Neural cell (in vitro differentiated cells): Measurements from ENCODE around the gene ABHD14A. TPM values are rescaled to one million over a fixed set of nuclear protein-coding genes. Genes with fewer than 3 reads are reported as not detected.

Experiments used
- H2AFZ ChIP-seq: fragments of 200-600, 300-800 bp; sonication (generic), shearing (Covaris generic); 2 replicates; pipeline ENCODE4 v1.6.0; 2014; ENCODE audit warnings: low read depth, mild to moderate bottlenecking, antibody characterized with exemption, low read length, moderate library complexity
- H3F3A ChIP-seq: fragments of 200-600 bp; shearing (Covaris generic); 2 replicates; pipeline ENCODE4 v1.6.1; 2016; ENCODE audit warnings: mild to moderate bottlenecking, moderate library complexity, mixed read lengths, antibody characterized with exemption, low read length; ENCODE audit not compliant: insufficient read depth, poor library complexity, severe bottlenecking
- H3K27ac ChIP-seq: fragments of 200-600, 300-800 bp; sonication (generic), shearing (Covaris generic); 2 replicates; pipeline ENCODE4 v1.5.1; 2014; ENCODE audit warnings: mild to moderate bottlenecking, low read length, moderate library complexity
- H3K27me3 ChIP-seq: fragments of 300-800, 200-600 bp; sonication (generic), shearing (Covaris generic); 2 replicates; pipeline ENCODE4 v1.6.0; 2014; ENCODE audit warnings: mild to moderate bottlenecking, low read depth, low read length, moderate library complexity; ENCODE audit not compliant: insufficient read depth
- H3K36me3 ChIP-seq: fragments of 300-800, 200-600 bp; sonication (generic), shearing (Covaris generic); 2 replicates; pipeline ENCODE4 v1.5.1; 2014; ENCODE audit warnings: mild to moderate bottlenecking, antibody characterized with exemption, low read length, moderate library complexity; ENCODE audit not compliant: insufficient read depth
- H3K4me2 ChIP-seq: fragments of 300-800, 200-600 bp; sonication (generic), shearing (Covaris generic); 2 replicates; pipeline ENCODE4 v1.6.0; 2014; ENCODE audit warnings: mild to moderate bottlenecking, low read length
- H3K4me3 ChIP-seq: fragments of 300-800, 200-600 bp; sonication (generic), shearing (Covaris generic); 2 replicates; pipeline ENCODE4 v1.5.1; 2014; ENCODE audit warnings: mild to moderate bottlenecking, low read length, moderate library complexity
- H3K79me2 ChIP-seq: fragments of 200-600 bp; shearing (Covaris generic); replicated peaks from 2 replicates; pipeline ENCODE4 v1.6.0; 2014; ENCODE audit warnings: mild to moderate bottlenecking, low read length, moderate library complexity; ENCODE audit not compliant: insufficient read depth
- H3K9ac ChIP-seq: fragments of 300-800, 200-600 bp; sonication (generic), shearing (Covaris generic); 2 replicates; pipeline ENCODE4 v1.6.1; 2016; ENCODE audit warnings: mild to moderate bottlenecking, low read length, mixed read lengths
- H3K9me2 ChIP-seq: fragments of 200-600 bp; shearing (Covaris generic); 2 replicates; pipeline ENCODE4 v1.6.1; 2016; ENCODE audit warnings: mild to moderate bottlenecking, low read length, mixed read lengths; ENCODE audit not compliant: insufficient read depth
- H3K9me3 ChIP-seq: fragments of 200-600, 300-800 bp; sonication (generic), shearing (Covaris generic); 2 replicates; pipeline ENCODE4 v1.6.1; 2016; ENCODE audit warnings: mild to moderate bottlenecking, mixed run types, low read length, moderate library complexity, mixed read lengths
- H4K20me1 ChIP-seq: fragments of 200-600 bp; shearing (Covaris generic); 2 replicates; pipeline ENCODE4 v1.6.1; 2016; ENCODE audit warnings: mild to moderate bottlenecking, mixed run types; ENCODE audit not compliant: insufficient read depth
- EP300 ChIP-seq: fragments of 450-650 bp; conservative IDR thresholded peaks from 2 replicates; pipeline ENCODE4 v1.6.1; 2014; ENCODE audit warnings: antibody characterized with exemption, mild to moderate bottlenecking, moderate library complexity; ENCODE audit not compliant: poor library complexity, severe bottlenecking
- EZH2 ChIP-seq: fragments of 200-600, 300-800 bp; shearing (Covaris generic), sonication (generic); IDR thresholded peaks from 2 replicates; pipeline ENCODE4 v1.6.1; 2014; ENCODE audit warnings: antibody characterized with exemption, low read length, borderline replicate concordance, mild to moderate bottlenecking; ENCODE audit not compliant: insufficient read depth, poor library complexity, severe bottlenecking
- MXI1 ChIP-seq: fragments of 450-650 bp; conservative IDR thresholded peaks from 2 replicates; pipeline ENCODE4 v1.6.1; 2014; ENCODE audit warnings: antibody characterized with exemption, mild to moderate bottlenecking; ENCODE audit not compliant: poor library complexity, severe bottlenecking
- POLR2AphosphoS5 ChIP-seq: IDR thresholded peaks from 2 replicates; pipeline ENCODE4 v1.6.1; 2012
- RAD21 ChIP-seq: fragments of 450-650 bp; conservative IDR thresholded peaks from 2 replicates; pipeline ENCODE4 v1.6.1; 2014; ENCODE audit warnings: antibody characterized with exemption, mild to moderate bottlenecking, moderate library complexity
- SMC3 ChIP-seq: fragments of 450-650 bp; conservative IDR thresholded peaks from 2 replicates; pipeline ENCODE4 v1.6.1; 2014; ENCODE audit warnings: antibody characterized with exemption, mild to moderate bottlenecking, moderate library complexity; ENCODE audit not compliant: poor library complexity
- TAF1 ChIP-seq: IDR thresholded peaks from 2 replicates; pipeline ENCODE4 v1.6.1; 2012; ENCODE audit warnings: low read depth
- polyA plus RNA-seq: library from polyadenylated mRNA; depleted of rRNA; stranded (reverse); fragments of >200 nt; gene quantifications from 2 replicates; pipeline ENCODE4 v1.2.3, GENCODE V29; 2014
- TF ChIP-seq, protein P1 (sequence below): IDR thresholded peaks from 2 replicates; pipeline ENCODE4 v1.6.1; 2012; ENCODE audit warnings: borderline replicate concordance
- TF ChIP-seq, protein P2 (sequence below): fragments of 450-650 bp; IDR thresholded peaks from 2 replicates; pipeline ENCODE4 v1.5.1; 2014; ENCODE audit warnings: antibody characterized with exemption, mild to moderate bottlenecking, moderate library complexity; ENCODE audit not compliant: poor library complexity, severe bottlenecking

Gene ABHD14A
- polyA plus RNA-seq, 1 donor from 2014 or later: 57.8 TPM

DNA sequence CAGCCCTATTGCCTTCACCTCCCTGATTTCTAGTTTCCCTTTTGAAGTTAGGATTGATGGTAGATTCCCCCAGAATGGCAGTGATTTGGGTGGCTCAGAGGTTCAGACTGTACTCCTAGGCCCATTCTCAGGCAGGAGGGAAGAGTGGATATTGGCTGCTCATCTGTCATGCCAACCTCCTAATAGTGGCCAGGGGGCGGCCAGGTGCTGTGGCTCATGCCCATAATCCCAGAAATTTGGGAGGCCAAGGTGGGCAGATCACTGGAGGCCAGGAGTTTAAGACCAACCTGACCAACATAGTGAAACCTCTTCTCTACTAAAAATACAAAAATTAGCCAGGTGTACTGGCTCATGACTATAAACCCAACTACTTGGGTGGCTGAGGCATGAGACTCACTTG, 44.4 kb upstream of the ABHD14A start:
- no peaks in the 10 kb centered on the region for H3K9me2 ChIP-seq

DNA sequence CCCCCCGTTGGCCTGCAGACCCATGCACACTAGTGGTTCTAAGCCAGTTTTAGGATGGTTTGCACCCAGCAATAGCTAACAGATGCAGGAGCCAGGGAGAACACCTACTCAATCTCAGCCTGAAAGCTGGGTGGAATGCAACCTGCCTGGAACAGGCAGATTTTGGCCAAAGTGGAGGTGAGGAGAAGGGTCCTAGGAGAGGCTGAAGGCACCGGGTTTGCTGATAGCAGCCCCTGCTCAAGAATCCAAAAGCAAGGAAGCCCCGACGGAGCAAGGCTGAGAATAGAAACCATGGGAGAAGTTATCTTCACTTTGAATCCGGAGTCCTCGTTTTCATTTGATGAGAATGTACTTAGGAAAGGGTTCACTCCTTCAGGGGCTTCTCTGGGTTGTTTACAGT, 43.1 kb upstream of the ABHD14A start:
- no peaks in the 10 kb centered on the region for H3K27me3 ChIP-seq
- no peaks in the 10 kb centered on the region for H3F3A ChIP-seq
- H3K27ac ChIP-seq: no peak overlapping the region
- H4K20me1 ChIP-seq: no peaks in the 10 kb centered on the region
- H3K79me2 ChIP-seq: no peaks in the 10 kb centered on the region
- no peak overlapping the region for H3K4me3 ChIP-seq
- H3K9ac ChIP-seq: no peak overlapping the region
- H3K9me2 ChIP-seq: no peaks in the 10 kb centered on the region
- H3K9me3 ChIP-seq: no peaks in the 10 kb centered on the region
- no peak overlapping the region for H2AFZ ChIP-seq
- no peaks in the 10 kb centered on the region for H3K36me3 ChIP-seq
- H3K4me2 ChIP-seq: no peak overlapping the region
- TF ChIP-seq, protein P1, sequence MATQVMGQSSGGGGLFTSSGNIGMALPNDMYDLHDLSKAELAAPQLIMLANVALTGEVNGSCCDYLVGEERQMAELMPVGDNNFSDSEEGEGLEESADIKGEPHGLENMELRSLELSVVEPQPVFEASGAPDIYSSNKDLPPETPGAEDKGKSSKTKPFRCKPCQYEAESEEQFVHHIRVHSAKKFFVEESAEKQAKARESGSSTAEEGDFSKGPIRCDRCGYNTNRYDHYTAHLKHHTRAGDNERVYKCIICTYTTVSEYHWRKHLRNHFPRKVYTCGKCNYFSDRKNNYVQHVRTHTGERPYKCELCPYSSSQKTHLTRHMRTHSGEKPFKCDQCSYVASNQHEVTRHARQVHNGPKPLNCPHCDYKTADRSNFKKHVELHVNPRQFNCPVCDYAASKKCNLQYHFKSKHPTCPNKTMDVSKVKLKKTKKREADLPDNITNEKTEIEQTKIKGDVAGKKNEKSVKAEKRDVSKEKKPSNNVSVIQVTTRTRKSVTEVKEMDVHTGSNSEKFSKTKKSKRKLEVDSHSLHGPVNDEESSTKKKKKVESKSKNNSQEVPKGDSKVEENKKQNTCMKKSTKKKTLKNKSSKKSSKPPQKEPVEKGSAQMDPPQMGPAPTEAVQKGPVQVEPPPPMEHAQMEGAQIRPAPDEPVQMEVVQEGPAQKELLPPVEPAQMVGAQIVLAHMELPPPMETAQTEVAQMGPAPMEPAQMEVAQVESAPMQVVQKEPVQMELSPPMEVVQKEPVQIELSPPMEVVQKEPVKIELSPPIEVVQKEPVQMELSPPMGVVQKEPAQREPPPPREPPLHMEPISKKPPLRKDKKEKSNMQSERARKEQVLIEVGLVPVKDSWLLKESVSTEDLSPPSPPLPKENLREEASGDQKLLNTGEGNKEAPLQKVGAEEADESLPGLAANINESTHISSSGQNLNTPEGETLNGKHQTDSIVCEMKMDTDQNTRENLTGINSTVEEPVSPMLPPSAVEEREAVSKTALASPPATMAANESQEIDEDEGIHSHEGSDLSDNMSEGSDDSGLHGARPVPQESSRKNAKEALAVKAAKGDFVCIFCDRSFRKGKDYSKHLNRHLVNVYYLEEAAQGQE: no peak
- no peak for TF ChIP-seq RAD21
- TF ChIP-seq MXI1: no peak
- TF ChIP-seq SMC3: no peak
- TF ChIP-seq, protein P2, sequence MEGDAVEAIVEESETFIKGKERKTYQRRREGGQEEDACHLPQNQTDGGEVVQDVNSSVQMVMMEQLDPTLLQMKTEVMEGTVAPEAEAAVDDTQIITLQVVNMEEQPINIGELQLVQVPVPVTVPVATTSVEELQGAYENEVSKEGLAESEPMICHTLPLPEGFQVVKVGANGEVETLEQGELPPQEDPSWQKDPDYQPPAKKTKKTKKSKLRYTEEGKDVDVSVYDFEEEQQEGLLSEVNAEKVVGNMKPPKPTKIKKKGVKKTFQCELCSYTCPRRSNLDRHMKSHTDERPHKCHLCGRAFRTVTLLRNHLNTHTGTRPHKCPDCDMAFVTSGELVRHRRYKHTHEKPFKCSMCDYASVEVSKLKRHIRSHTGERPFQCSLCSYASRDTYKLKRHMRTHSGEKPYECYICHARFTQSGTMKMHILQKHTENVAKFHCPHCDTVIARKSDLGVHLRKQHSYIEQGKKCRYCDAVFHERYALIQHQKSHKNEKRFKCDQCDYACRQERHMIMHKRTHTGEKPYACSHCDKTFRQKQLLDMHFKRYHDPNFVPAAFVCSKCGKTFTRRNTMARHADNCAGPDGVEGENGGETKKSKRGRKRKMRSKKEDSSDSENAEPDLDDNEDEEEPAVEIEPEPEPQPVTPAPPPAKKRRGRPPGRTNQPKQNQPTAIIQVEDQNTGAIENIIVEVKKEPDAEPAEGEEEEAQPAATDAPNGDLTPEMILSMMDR: no peak
- TF ChIP-seq TAF1: no peak
- no peak for TF ChIP-seq EP300

More for the DNA sequence above, 44.4 kb upstream of the ABHD14A start:
- TF ChIP-seq RAD21: no peak
- no peak for TF ChIP-seq POLR2AphosphoS5
- TF ChIP-seq, protein P2: no peak
- TF ChIP-seq SMC3: no peak
- no peak for TF ChIP-seq MXI1
- TF ChIP-seq TAF1: no peak
- TF ChIP-seq EP300: no peak
- no peak for TF ChIP-seq EZH2
- TF ChIP-seq, protein P1: no peak
- no peaks in the 10 kb centered on the region for H3F3A ChIP-seq
- no peaks in the 10 kb centered on the region for H4K20me1 ChIP-seq
- no peak overlapping the region for H2AFZ ChIP-seq
- H3K27me3 ChIP-seq: no peaks in the 10 kb centered on the region
- no peak overlapping the region for H3K4me3 ChIP-seq
- H3K4me2 ChIP-seq: no peak overlapping the region
- H3K79me2 ChIP-seq: no peaks in the 10 kb centered on the region
- no peak overlapping the region for H3K27ac ChIP-seq
- H3K9me3 ChIP-seq: no peaks in the 10 kb centered on the region
- no peaks in the 10 kb centered on the region for H3K36me3 ChIP-seq
- H3K9ac ChIP-seq: no peak overlapping the region
